Coronary artery (tissue), 2 donors: ENCODE results near the gene SYCE3.

Experiments used
- DNase-seq: peaks from one replicate; pipeline ENCODE4 v3.0.0-alpha.2; 2017; ENCODE audit warnings: low spot score
- H3K27ac ChIP-seq, 2 donors: fragments of 200-600 bp; sonication (generic); one replicate each; pipeline ENCODE4 v1.5.1; 2016 to 2019
- H3K4me3 ChIP-seq: fragments of 200-600 bp; sonication (generic); 2 replicates; pipeline ENCODE4 v1.5.1; 2016; ENCODE audit warnings: mild to moderate bottlenecking, moderate library complexity
- CTCF ChIP-seq: fragments of 200-600 bp; sonication (generic); IDR thresholded peaks from one replicate; pipeline ENCODE4 v1.5.1; 2019; ENCODE audit warnings: antibody characterized with exemption

Gene SYCE3

GRCh38 chr22:50548040-50548920 lies 14.4 kb downstream of the SYCE3 start:
- Histone ChIP-seq H3K27ac (no peak overlapping the region), H3K4me3 (peak overlapping the region; percentile 51)
- TF ChIP-seq CTCF: no peak
- no peak for DNase-seq

- Histone ChIP-seq H3K27ac (no peak overlapping the region), H3K4me3 (no peak overlapping the region)
- DNase-seq: no peak
- TF ChIP-seq CTCF: no peak
These were observed 15.3 kb downstream of the SYCE3 start for GRCh38 chr22:50547263-50547985.

GRCh38 chr22:50546326-50547262 lies 16.1 kb downstream of the SYCE3 start:
- H3K4me3 ChIP-seq: no peak overlapping the region
- H3K27ac ChIP-seq: no peak overlapping the region
- DNase-seq: no peak
- no peak for TF ChIP-seq CTCF

GRCh38 chr22:50545522-50546325 lies 17.0 kb downstream of the SYCE3 start, which contains the start of gene KLHDC7B:
Gene KLHDC7B (plus strand): TSS chr22:50545899. CDS start chr22:50546244, 345 bp downstream.
- no peak within 1 kb of the TSS for H3K4me3 ChIP-seq
- no peak for DNase-seq
- no peak within 1 kb of the TSS for H3K27ac ChIP-seq
- TF ChIP-seq CTCF: no peak

GRCh38 chr22:50544746-50545253 lies 17.9 kb downstream of the SYCE3 start:
- no peak for TF ChIP-seq CTCF
- Histone ChIP-seq H3K4me3 (no peak overlapping the region), H3K27ac (no peak overlapping the region)
- no peak for DNase-seq
